Measurements from ENCODE around the gene KRTAP5-10.

DNA sequence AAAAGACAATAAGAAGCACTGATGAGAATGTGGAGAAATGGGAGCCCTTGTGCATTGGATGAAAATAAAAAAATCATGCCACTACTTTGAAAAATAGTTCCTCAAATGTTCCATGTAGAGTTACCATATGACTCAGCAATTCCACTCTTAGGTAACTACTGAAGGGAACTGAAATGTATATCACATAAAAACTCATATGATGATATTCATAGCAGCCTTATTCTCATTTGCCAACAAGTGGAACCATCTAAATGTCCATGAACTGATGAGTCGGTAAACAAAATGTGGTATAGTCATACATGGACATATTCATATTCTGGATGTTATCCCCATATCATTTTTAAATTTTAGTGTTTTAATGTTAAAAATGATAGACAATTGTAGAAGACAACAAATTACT, 13.7 kb upstream of the KRTAP5-10 start:
- TF ChIP-seq RAD21 (IDR thresholded peaks at IDR 0.05; ENCODE audit: low read depth) = no peak
- no peak for TF ChIP-seq ZNF274 (IDR thresholded peaks at IDR 0.05; ENCODE audit: low read depth, low read length)
- TF ChIP-seq, protein P1, sequence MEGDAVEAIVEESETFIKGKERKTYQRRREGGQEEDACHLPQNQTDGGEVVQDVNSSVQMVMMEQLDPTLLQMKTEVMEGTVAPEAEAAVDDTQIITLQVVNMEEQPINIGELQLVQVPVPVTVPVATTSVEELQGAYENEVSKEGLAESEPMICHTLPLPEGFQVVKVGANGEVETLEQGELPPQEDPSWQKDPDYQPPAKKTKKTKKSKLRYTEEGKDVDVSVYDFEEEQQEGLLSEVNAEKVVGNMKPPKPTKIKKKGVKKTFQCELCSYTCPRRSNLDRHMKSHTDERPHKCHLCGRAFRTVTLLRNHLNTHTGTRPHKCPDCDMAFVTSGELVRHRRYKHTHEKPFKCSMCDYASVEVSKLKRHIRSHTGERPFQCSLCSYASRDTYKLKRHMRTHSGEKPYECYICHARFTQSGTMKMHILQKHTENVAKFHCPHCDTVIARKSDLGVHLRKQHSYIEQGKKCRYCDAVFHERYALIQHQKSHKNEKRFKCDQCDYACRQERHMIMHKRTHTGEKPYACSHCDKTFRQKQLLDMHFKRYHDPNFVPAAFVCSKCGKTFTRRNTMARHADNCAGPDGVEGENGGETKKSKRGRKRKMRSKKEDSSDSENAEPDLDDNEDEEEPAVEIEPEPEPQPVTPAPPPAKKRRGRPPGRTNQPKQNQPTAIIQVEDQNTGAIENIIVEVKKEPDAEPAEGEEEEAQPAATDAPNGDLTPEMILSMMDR (IDR thresholded peaks at IDR 0.05 in 2 of 3, conservative IDR thresholded peaks at IDR 0.05 in 1 of 3; ENCODE audit: borderline replicate concordance in 1 of 3, insufficient read depth in 1 of 3, low read depth in 2 of 3, low read length in 2 of 3) = no peak
- no peak for TF ChIP-seq EZH2 (IDR thresholded peaks at IDR 0.05)
- TF ChIP-seq POLR2A (IDR thresholded peaks at IDR 0.05; ENCODE audit: borderline replicate concordance, extremely low read depth, insufficient read depth, insufficient read length) = no peak
- TF ChIP-seq POLR2AphosphoS5 (IDR thresholded peaks at IDR 0.05; ENCODE audit: low read depth, low read length) = no peak
- TF ChIP-seq CEBPB (IDR thresholded peaks at IDR 0.05; ENCODE audit: low read depth) = no peak

Measured in HCT116 (cell line).